HG02885 (cell line): ENCODE results near the gene SDC3.
A peak's percentile ranks its signal among the peaks of the same experiment; 100 is the strongest.
"Not testable (repeated sequence)": the region's sequence is repeated elsewhere in the genome, so short reads cannot be mapped to it uniquely, and the experiment has no call there.

ENCODE experiments used
- ATAC-seq: cut with Tn5 transposase; IDR thresholded peaks from one replicate; pipeline ENCODE4 v1.9.1; 2021; ENCODE audit warnings: mild to moderate bottlenecking; ENCODE audit not compliant: unreplicated experiment, poor library complexity

Gene SDC3

DNA sequence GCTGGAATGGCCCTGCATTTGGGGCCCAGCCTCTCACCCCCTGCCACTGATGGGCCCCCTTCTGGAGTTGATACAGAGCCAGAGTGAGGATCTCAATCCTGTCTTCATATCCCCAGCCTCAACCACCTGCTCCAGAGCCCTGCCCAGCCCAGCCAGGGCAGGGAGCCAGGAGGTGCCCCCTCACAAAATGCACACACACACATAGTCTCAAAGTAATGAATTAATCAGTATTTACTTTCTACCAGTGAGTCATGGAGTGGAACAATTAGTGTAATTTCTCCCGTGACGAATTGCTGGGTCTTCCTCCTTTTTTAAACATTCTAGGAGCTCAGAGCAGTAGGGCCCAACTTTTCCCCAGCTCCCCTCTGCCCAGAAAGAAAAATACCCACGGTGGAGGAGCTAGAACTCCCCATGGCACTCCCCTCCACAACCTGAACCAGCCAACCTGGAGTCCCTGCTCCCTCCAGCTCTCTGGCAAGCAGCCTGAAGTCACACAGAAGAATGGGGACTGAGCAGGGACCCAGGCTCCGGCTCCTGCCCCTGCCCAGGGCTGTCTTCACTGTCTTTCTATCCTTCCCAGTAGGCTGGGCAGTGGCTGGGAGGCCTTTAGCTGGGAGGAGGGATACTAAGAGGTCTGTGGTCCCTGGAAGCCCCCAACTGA, 29.3 kb downstream of the SDC3 start:
- no peak for ATAC-seq

DNA sequence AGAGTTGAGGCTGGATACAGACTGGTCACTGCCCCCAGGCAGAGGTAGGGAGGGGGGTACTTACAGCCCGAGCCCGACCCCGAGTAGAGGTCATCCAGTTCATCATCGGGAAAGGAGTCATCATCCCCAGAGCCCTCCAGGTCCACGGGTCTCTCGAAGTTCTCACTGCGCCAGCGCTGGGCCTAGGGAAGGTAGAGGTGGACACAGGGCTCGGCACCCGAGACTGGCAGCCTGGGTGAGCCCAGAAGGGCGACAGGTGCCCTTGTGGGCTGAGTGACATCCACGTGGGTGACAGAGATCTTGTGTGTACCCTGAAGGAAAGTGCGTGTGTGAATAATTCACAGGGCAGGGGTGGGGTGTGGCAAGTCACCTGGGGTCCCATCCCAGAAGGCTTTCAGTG, 30.0 kb downstream of the SDC3 start:
- no peak for ATAC-seq

DNA sequence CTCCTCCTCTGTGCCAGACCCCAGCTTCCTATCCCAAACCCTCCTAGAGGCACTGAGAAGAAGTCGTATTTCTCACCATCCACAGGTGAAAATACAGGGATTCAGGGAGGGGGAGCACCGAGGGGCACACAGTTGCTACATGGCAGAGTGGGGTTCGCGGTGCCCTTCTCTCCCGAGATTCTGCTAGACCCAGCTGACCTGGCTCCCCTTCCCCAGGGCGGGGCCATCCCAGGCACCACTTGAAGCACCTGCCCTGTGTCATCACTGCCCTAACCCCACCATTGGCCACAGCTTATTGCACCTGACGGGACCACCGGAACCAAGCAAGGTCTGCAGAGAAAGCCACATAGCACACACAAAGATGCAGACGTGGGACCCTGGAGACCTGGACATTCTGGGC, 30.5 kb downstream of the SDC3 start:
- no peak for ATAC-seq

DNA sequence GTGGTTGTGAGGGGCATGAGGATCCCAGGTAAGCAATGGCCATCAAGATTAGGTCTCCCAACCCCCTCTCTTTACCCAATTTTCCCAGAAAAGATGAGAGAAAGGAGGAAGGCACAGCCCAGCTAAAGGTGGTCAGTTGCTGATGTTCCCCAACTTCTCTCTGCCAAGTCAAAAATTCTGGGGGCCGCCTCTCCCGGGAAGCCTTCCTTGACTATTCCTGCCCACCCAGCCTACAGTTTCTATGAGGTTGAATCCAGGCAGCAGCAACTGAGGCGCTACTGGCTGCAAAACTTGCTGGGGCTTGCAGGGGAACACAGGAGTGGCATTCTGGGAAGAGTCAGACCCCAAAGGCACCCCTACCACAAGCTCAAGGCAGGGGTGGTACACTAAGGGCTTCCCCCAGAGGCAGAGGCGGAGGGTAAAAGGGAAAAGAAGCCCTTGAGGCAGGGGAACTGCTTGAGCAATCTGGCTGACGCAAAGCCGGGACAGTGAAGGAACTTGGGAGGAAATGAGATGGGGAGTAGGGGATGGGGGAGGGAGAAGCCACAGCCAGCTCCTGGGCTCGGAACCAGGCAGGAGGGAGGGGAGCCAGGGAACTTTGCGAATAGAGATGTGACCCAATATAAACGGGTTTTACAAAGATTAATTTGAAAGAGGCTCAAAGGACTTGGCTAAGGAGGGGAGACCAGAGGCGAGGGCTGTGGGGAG, 31.2 kb downstream of the SDC3 start:
- no peak for ATAC-seq

DNA sequence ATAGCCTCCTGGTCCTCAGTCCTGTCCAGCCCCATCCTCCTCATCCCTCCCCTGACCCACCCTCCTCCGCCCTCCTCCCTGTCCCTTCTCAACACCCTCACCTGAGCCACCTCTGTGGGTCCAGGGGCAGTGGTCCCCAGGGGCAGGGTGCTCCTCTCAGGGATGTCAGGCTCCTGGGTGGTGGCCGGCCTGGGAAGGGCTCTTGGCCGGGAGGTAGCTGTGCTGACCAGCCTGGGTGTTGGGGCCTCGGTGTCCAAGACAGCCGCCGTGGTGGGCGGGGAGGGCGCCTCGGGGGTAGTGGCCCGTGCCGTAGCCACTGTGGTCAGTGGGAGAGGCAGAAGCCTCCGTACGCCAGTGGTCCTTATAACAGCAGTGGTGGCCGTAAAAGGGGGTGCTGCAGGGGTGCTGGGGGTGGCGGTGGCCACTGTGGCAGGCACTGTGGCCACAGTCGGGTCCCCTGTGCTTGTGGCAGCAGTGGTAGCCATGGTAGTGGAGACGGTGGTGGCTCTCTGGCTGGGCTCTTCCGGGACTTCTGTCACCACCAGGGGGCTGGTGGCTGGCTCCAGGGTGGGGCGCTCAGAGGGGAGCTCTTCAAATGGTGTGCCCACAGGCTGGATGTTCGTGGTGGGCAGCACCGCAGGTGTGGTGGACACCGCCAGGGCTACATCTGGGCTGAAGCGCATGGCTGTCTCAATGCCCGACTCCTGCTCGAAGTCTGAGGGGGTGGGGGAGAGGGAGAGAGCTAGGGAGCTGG, 31.9 kb downstream of the SDC3 start:
- ATAC-seq = no peak

DNA sequence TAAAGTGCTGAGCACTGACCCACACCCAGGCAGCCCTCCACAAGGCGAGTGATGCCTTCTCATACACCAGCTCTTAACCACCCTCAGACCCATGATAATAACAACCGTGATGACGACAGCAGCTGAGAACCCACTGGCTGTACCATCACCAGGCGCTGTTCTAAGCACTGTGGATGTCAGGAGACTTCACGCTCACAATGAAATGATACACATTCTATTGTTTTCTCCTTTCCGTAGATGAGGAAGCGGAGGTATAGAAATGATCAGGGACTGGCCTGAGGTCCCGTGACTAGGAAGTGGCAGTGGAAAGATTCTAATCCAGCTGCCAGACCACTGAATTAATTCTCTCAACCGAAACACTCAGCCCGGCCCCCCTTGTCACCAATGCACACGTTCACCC, 32.6 kb downstream of the SDC3 start:
- ATAC-seq = no peak

DNA sequence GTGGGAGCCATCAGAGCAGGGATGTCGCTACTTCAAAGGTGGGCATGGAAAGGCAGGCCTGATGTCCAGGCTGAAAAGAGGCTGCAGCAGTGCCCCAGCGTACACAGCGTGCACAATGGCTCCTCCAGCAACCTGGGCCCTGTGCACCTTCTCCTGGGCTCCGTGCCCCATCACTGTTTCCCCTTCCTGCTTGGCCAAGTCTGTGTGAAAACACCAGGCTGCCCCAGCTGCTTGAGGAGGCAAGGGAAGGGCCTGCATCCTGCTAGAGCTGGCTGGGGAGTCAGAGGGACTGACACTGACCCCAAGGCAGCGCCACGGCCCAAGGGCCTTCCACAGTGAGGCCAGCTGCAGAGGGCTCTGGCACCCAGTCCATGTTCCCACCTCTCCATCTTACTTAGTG, 33.4 kb downstream of the SDC3 start:
- ATAC-seq = no peak

DNA sequence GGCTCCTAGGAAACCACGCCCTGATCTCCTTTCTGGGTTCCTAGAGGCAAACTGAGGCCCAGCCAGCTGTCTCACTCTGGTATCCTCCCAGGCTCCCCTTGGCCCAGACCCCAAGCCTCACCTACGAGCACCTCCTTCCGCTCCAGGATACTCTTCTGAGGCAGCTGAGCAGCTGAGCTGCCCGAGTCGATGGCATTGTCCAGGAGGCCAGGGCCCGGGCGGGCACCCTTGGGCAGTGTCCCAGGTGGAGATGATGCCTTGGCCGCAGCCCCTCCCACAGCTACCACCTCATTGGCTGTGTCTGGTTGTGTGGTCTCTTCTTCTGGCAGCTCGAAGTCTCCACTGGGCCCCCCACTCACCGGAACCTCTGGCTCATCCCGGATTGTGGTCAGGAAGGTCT, 34.4 kb downstream of the SDC3 start:
- ATAC-seq = no peak

DNA sequence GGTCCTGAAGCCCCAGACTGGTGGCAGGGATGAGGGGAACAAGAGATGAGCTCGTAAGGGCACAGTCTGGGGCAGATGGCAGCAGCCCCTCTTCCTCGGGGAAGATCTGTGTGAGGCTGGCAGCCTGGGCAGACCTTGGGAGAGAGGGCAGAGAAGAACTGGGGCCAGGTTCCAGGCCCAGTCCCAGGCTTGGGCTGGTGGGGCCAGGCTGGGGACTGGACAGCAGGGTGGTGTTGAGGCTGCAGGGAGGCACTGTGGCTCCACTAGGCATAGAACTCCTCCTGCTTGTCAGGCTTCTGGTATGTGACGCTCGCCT, 35.7 kb downstream of the SDC3 start:
- no peak for ATAC-seq

DNA sequence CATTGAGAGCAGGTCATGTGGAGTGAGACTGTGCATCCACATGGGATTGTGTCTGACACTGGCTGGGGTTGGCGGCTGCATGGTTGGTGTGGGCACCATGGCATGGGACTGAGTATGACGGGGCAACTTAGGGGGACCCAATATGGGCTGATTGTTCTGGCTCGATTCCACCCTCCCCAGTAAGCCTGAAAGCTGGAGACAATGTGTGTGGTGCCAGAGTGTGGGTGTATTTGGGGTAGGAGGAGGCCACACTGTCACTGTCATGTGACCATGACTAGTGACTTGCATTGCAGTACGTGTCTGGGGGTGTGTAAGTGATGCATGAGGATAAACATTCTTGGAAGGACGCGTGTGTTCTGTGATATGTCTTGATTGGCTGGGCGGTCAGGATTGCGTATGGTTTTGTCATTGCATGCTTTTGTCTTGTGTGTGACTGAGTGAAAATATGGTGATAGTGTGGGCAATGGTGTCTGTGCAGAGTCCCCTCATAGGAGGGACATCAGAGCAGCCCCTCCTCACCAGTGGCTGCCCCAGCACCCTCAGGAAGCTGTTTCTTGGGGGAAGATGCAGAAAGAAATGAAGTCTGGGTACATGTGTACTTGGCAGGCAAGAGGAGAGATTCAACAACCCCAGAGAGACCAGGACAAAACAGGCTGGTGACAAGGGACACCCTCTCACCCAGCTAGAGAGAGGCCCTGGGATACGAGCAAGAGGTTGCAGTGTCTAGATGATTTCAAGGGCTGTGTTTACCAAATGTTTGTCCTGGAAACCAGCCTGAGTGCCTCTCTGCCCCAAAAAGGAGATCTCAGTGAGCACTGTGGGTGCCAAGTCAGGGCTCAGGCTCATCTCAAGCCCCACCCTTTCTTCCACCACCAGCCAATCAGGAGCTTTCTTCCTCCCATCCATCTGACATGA, 36.3 kb downstream of the SDC3 start:
- ATAC-seq = no peak

DNA sequence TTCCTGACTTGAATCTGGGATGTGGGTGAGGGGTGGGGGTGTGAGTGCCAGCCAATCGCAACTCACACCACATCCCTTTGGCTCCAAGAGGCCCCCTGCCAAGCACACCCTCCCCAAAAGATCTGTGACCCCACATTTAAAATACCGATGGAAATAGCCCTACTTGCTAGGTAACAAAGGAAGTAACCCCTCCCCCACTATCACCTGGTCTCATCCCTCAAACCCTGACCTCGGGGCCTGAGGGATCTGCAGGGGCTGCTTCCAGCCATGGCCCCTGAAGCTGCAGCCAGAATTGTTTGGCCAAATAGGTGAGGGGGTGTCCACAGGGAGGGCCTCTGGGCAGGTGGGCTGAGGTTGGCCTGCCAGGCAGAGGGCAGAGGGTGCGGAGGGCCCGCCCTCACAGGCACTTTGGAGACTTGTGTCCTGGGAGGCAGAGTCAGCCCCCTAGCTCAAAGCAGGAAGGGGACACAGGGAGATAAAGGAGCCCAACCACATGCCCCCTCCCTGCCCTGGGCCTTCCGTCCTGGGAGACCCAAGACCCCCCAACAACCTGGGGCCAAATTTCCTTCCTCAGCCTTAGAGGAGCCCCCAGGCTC, 37.2 kb downstream of the SDC3 start:
- no peak for ATAC-seq

DNA sequence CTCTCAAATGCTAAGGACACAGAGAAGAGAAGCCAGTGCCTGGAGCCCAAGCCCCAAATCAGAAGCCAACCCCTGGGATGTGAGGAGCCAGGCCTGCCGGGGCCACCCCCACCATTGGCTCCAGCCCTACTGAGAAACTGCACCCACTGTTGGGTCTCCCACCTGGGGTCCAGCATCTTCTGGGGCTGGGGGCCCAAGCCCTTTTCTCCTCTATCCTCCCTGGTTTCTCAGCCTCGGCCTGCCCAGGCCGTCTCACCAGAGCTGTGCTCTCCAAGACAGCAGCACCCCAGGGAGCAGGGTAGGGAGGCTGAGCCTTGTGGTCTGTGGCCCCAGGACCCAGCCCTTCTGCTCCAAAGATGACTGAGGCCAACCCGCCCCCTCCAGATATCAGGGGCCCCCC, 37.9 kb downstream of the SDC3 start:
- ATAC-seq = no peak

DNA sequence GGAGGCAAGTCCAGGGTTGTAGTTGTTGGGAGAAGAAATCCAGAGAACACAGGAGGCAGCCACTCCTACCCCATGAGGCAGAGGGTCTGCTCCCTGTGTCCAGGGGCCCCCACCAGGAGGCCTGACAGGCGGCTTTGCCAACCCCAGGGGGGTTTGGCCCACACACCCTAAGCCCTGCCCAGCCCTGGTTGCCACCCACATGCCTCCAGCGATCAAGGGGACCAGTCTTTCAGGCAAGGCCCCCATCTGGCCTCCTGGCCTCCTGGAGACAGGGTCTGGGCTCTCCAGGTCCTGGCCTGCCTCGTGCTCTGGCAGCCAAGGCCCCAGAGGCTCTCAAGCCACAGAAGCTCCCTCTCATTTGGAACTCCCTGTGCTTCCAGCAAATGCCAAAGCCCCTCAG, 38.5 kb downstream of the SDC3 start:
- ATAC-seq = no peak

DNA sequence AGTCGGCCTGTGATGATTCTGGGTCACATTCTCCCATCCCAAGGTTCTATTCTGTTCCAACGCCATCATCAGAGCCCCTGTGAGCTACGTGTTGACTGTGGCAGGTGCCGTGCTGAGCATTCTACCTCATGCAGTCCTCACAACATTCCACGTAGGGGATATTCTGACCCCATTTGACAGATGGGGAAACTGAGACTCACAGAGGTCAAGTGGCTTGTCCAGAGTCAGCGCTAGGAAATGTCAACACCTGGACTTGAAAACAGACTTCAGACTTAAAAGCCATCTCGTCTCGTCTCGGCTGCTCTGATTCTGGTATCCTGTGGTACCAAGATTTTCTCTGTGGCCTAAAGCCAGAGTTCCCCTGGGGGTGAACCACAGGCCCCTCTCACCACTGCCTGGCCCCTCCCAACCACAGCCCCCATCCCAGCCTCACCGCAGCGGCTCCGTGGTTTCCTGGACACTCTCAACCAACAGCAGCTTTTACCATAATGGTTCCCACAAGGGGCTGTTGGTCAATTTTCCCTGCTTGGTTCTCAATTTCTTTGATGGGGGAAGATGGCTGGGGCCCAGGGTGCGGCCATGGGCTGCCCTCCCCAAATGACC, 39.6 kb downstream of the SDC3 start:
- ATAC-seq = peak; percentile 42

DNA sequence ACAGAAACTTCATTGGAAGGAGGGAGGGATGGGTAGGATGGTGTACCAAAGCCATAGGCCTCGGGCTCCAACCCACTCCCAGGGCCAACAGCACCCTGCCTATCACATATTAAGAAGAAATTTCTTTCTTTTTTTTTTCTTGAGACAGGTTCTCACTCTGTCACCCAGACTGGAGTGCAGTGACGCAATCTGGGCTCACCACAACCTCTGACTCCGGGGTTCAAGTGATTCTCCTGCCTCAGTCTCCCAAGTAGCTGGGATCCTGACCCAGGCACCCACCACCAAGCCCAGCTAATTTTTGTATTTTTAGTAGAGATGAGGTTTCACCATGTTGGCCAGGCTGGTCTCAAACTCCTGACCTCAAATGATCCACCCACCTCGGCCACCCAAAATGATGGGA, 40.5 kb downstream of the SDC3 start:
- ATAC-seq = not testable (repeated sequence)

DNA sequence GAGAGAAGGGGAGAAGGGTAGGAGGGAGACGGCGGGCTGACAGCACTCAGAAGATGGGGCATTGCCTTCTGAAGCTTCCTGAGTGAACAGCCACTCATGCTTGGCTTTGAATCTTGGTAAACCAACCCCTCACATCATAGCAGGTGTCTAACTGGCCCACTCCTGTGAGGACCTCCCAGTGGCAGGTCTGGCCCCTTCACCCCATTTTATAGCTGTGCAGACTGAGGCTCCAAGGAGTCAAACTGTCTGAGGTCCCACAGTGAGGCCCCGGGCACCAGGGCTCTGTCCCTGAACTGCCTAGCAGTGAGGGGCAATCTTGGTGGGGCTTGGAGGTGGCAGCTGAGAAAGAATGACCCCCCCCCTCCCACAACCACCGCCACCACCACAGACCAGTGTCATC, 41.0 kb downstream of the SDC3 start:
- ATAC-seq = no peak

DNA sequence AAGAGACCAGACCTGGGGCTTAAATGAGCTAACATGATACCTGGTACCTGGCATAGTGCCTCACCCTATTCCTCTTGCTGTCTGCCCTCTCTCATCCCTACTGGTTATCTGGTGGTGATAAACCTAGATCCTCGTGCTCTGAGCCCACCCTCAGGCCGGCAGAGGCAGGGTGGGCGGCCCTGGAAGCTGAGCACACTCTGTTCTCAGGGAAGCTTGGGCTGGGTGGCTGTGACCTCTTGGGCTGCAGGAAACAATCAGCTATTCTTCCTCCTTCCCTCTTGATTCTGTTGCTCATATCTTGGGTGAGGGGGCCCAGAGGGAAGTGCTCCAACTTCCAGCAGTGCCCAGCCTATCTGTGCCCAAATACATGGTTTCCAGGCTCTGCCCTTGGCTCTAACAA, 42.0 kb downstream of the SDC3 start:
- ATAC-seq = no peak

DNA sequence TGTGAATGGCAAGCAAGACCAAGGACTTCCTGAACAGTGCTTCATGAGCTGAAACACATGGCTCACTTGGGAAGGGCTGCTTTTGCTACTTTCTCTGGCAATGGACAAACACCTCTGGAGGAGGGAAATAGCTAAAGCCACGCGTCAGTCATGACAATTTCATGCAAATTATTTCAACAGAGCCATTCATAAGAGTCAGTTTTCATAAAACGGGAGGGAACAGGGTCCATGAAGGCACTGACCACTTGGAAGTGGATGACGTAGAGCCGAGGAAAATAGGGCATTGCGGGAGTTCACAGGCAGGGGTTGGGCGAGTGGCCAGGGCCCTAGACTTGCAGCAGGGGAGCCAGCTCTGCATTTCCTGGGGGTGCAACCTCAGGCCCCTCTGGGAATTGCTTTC, 43.9 kb downstream of the SDC3 start:
- ATAC-seq = no peak

DNA sequence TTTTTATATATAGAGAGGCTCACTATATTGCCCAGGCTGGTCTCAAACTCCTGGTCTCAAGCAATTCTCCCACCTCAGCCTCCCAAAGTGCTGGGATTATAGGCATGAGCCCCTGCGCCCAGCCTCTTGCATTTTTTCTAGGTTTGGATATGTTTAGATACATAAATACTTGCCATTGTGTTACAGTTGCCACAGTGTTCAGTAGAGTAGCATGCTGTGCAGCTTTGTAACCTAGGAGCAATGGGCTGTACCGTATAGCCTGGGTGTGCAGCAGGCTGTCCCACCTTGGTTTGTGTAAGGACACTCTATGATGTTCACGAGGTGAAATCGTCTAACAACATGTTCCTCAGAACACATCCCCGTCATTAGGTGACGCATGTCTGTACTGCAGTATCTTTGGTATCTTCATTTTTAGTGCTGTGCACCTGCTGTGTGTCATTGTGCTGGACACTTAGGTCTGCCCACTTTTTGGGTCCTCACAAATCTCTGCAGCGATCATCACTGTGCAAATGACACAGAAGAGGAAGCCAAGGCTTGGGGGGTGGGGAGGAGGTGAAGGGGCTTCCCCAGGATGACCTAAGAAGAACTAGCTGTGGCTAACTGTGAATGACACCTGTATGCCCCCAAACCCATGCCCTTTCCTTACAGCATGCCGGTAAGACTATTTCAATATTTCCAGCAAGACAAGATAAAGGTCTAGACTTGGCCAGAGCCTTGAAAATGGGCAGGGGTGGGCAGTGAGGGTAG, 44.5 kb downstream of the SDC3 start:
- no peak for ATAC-seq
